ENCODE measurements around the gene RMDN3. TPM values are rescaled to one million over a fixed set of nuclear protein-coding genes. Genes with fewer than 3 reads are reported as not detected.
A peak's percentile ranks its signal among the peaks of the same experiment; 100 is the strongest.

RMDN3 gene
- total and polyA plus RNA-seq, 2 of the 13 experiments (the other 11 are each of a cell fraction or from before 2014, with no cell fraction given), result 16.8 to 19.5 TPM

DNA sequence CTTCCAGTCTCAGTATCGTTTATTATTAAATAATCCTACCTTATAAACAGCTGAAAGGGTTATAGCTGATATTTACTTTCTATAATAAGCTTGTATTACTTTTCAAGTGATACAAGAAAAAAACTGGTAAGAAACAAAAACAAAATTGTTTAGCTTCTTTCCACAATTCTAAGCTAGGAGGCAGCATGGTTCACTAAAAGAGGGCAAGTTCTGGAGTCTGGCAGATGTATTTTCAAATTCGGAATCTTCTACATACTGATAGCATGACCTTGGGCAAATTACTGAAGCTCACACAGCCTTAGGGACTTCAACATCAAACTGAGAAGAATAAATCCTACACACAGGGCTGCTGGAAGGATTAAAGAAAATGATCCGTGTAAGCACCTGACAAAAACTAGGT is 30.1 kb upstream of the RMDN3 start (continued):
- TF ChIP-seq ZBTB49 (CRISPR knock-in tag; IDR thresholded peaks at IDR 0.05; ENCODE audit: borderline replicate concordance), result no peak
- no peak for TF ChIP-seq ZNF235 (CRISPR knock-in tag; IDR thresholded peaks at IDR 0.05; ENCODE audit: borderline replicate concordance)

DNA sequence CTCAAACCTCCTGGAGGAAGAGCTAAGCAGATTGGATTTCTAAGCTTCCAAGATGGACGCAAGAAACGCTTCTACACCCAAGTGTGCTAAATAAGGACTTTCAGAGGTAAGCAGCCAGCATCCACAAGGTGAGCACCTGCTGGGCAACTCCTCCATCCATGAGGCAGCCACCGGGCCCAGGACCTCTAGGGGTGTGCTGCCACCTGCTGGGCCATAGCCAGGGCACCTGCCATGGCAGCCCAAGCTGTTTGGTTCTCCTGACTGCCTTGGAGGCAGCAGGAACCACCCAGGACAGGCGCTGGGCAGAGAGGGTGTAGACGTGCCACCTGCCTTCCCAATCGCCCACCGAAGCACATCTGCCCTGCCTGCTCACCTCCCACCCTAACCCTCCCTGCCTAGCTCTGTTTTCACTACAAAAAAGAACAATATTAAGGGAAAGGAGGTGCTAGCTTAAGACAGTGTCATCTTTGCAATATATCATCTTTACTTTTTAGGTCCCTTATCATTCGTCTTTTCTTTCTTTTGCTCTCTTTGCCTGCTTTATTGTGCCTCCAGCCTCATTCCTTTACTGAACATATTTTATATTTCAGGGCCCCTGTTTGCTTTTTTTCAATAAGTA is 27.7 kb upstream of the RMDN3 start:
- Histone ChIP-seq H4K20me1 (ENCODE audit: insufficient read depth, low read length) (no peaks in the 10 kb centered on the region; the same call in 1 of the 2 replicates), H3K36me3 (replicated peaks in 1 of 2; ENCODE audit: control insufficient read depth in 1 of 2, insufficient read depth in 2 of 2, low read length in 2 of 2) (peaks cover 8 to 24% of the 10 kb centered on the region in 2 experiments; a peak in 4 of 5 replicates), H3K27ac (ENCODE audit: extremely low read length, insufficient read depth, low read length) (no peak overlapping the region), H3K27me3 (ENCODE audit: control insufficient read depth in 1 of 2, insufficient read depth in 2 of 2, low read length in 2 of 2) (no peaks in the 10 kb centered on the region), H2AFZ (ENCODE audit: low read length) (no peak overlapping the region), H3K4me1 (ENCODE audit: insufficient read depth, low read length) (peaks cover 28% of the 10 kb centered on the region), H3K4me3 (replicated peaks in 1 of 3; ENCODE audit: insufficient read depth in 1 of 3, low read depth in 2 of 3, low read length in 3 of 3) (no peak overlapping the region), H3K79me2 (ENCODE audit: insufficient read depth, low read length) (peaks cover 2% of the 10 kb centered on the region), H3K9me3 (ENCODE audit: low read length) (no peaks in the 10 kb centered on the region), H3K4me2 (ENCODE audit: low read depth, low read length) (no peak overlapping the region), H3K9ac (ENCODE audit: insufficient read depth, low read depth, low read length) (no peak overlapping the region)
- no TSS peak for BruUV-seq (replicated peaks)
- DNase-seq (ENCODE audit: low spot score) (peak; percentile 62), ATAC-seq (peak; percentile 99), FAIRE-seq (peak; percentile 80)
- whole genome bisulfite sequencing (ENCODE audit: low lambda C conversion rate), result 19% methylated on average over 6 of the region's 8 CpGs
- ChIA-PET CTCF (ENCODE audit: low intra/inter-chr PET ratio, low total read pairs) (interaction anchor here (0.7 to 2.7 kb wide), 4 partner anchors 18 to 214 kb away, joined by 3 to 28 read pairs (median 6); partner anchors contain the start of gene GCHFR), POLR2A (interaction anchor here (0.8 to 1.5 kb wide), 2 partner anchors 10 to 18 kb away, joined by 4 to 5 read pairs; no protein-coding TSS in a partner anchor)
- in situ Hi-C loops (cut with HindIII; ENCODE audit: extremely low pct_ligation_motif_present, low pct_unique_long_range_greater_than_20kb) (no loop called here), intact Hi-C loops (cut with micrococcal nuclease; ENCODE audit: unreplicated experiment) (loop anchor here (1.0 to 2.0 kb wide), 2 partner anchors 36 to 104 kb away; no protein-coding TSS in a partner anchor)
- TF ChIP-seq GZF1 (CRISPR knock-in tag; IDR thresholded peaks at IDR 0.05) (no peak), ZNF7 (CRISPR knock-in tag; IDR thresholded peaks at IDR 0.05) (no peak), SP1 (IDR thresholded peaks at IDR 0.05) (no peak), SP1 (CRISPR knock-in tag; IDR thresholded peaks at IDR 0.05) (no peak), MYNN (CRISPR knock-in tag; IDR thresholded peaks at IDR 0.05; ENCODE audit: low read depth) (no peak), ZNF567 (CRISPR knock-in tag; IDR thresholded peaks at IDR 0.05; ENCODE audit: borderline replicate concordance) (no peak), FOXC1 (CRISPR knock-in tag; IDR thresholded peaks at IDR 0.05; ENCODE audit: borderline replicate concordance) (no peak), RBM22 (optimal IDR thresholded peaks at IDR 0.05; ENCODE audit: low read length) (no peak), ZNF20 (CRISPR knock-in tag; IDR thresholded peaks at IDR 0.05) (no peak), BRF2 (CRISPR knock-in tag; IDR thresholded peaks at IDR 0.05) (no peak), ZNF441 (CRISPR knock-in tag; IDR thresholded peaks at IDR 0.05; ENCODE audit: borderline replicate concordance) (no peak)
- TF ChIP-seq, protein P1, sequence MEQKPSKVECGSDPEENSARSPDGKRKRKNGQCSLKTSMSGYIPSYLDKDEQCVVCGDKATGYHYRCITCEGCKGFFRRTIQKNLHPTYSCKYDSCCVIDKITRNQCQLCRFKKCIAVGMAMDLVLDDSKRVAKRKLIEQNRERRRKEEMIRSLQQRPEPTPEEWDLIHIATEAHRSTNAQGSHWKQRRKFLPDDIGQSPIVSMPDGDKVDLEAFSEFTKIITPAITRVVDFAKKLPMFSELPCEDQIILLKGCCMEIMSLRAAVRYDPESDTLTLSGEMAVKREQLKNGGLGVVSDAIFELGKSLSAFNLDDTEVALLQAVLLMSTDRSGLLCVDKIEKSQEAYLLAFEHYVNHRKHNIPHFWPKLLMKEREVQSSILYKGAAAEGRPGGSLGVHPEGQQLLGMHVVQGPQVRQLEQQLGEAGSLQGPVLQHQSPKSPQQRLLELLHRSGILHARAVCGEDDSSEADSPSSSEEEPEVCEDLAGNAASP (CRISPR knock-in tag; IDR thresholded peaks at IDR 0.05; ENCODE audit: borderline replicate concordance), result peak; percentile 51; the same call in 1 of the 2 replicates
- TF ChIP-seq, protein P2, sequence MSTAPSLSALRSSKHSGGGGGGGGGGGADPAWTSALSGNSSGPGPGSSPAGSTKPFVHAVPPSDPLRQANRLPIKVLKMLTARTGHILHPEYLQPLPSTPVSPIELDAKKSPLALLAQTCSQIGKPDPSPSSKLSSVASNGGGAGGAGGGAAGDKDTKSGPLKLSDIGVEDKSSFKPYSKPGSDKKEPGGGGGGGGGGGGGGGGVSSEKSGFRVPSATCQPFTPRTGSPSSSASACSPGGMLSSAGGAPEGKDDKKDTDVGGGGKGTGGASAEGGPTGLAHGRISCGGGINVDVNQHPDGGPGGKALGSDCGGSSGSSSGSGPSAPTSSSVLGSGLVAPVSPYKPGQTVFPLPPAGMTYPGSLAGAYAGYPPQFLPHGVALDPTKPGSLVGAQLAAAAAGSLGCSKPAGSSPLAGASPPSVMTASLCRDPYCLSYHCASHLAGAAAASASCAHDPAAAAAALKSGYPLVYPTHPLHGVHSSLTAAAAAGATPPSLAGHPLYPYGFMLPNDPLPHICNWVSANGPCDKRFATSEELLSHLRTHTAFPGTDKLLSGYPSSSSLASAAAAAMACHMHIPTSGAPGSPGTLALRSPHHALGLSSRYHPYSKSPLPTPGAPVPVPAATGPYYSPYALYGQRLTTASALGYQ (CRISPR knock-in tag; IDR thresholded peaks at IDR 0.05), result no peak

Measured in HepG2 (cell line).